Measurements from ENCODE around the gene DHRS13. TPM values are rescaled to one million over a fixed set of nuclear protein-coding genes. Genes with fewer than 3 reads are reported as not detected.

DHRS13 gene
- total RNA-seq, 4 donors from 2014 or later, result 2.1 to 3.6 (median 2.7) TPM

GRCh38 chr17:28899212-28899815 is 3.6 kb downstream of the DHRS13 start:
- no peak for TF ChIP-seq CTCF (IDR thresholded peaks at IDR 0.05; ENCODE audit: low read depth)

GRCh38 chr17:28898527-28898955 is 4.3 kb downstream of the DHRS13 start:
- TF ChIP-seq CTCF (IDR thresholded peaks at IDR 0.05; ENCODE audit: low read depth), result no peak

GRCh38 chr17:28897769-28898526 is 4.9 kb downstream of the DHRS13 start:
- TF ChIP-seq CTCF (IDR thresholded peaks at IDR 0.05; ENCODE audit: low read depth), result no peak

GRCh38 chr17:28896884-28897768 is 5.8 kb downstream of the DHRS13 start, which contains the start of gene FLOT2:
Gene FLOT2, minus strand, starts transcription at chr17:28897733. Its CDS starts 159 bp downstream, at chr17:28897574.
- TF ChIP-seq CTCF (IDR thresholded peaks at IDR 0.05; ENCODE audit: low read depth), result no peak

GRCh38 chr17:28896491-28896883 is 6.4 kb downstream of the DHRS13 start:
- TF ChIP-seq CTCF (IDR thresholded peaks at IDR 0.05; ENCODE audit: low read depth), result no peak

GRCh38 chr17:28895794-28896447 is 7.0 kb downstream of the DHRS13 start:
- no peak for TF ChIP-seq CTCF (IDR thresholded peaks at IDR 0.05; ENCODE audit: low read depth)

Measured in subcutaneous adipose tissue (tissue), 4 donors.